HG03135 (cell line): ENCODE measurements around the gene TRPV4.

Experiments
- ATAC-seq: cut with Tn5 transposase; IDR thresholded peaks from one replicate; pipeline ENCODE4 v1.9.1; 2021; ENCODE audit warnings: mild to moderate bottlenecking, moderate library complexity; ENCODE audit not compliant: unreplicated experiment

The TRPV4 gene

GRCh38 chr12:109764776-109765445 is 68.3 kb downstream of the TRPV4 start:
- no peak for ATAC-seq

DNA sequence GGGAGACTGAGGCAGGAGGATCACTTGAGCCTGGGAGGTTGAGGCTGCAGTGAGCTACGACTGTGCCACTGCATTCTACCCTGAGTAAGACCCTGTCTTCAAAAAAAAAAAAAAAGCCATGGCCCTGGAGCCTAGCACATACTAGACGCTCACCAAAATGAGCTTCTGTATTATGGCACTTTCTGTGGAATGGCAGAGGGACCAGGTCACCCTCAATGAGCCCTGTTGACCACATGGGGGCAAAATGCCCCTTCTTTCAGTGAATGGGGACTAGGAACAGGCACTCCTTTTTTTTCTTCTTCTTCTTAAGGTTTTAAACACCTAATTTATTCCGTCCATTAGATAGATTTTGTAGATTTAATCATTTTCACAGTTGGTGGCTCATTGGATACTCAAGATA is 69.1 kb downstream of the TRPV4 start:
- ATAC-seq = no peak

- no peak for ATAC-seq
Observed at GRCh38 chr12:109763201-109763841, 69.9 kb downstream of the TRPV4 start.

DNA sequence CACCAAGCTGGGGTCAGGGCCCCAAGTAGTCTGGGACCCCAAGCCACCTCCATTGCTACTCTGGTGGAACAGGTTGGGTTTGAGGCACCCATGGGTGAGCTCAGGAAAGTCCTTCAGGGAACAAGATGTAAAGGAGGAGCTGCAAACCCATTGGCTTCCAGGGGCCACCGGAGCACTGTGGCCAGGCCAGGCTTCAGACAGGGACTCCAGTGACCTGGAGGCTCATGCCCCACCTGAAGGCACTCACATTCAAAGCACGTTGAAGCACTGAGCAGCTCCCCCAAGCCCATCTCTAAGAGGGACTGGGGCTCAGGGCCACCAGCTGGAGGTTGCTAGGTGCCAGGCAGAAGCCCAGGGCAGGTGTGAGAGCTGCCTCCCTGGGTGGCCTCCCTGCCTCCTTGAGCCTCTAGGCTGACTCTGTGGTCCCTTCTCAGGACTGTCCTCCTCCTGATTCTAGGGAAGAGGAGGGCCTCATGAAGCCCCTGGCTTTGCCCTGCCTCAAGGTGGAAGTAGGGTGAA is 70.5 kb downstream of the TRPV4 start:
- ATAC-seq = no peak

- no peak for ATAC-seq
Observed at GRCh38 chr12:109762071-109762672, 71.0 kb downstream of the TRPV4 start.

DNA sequence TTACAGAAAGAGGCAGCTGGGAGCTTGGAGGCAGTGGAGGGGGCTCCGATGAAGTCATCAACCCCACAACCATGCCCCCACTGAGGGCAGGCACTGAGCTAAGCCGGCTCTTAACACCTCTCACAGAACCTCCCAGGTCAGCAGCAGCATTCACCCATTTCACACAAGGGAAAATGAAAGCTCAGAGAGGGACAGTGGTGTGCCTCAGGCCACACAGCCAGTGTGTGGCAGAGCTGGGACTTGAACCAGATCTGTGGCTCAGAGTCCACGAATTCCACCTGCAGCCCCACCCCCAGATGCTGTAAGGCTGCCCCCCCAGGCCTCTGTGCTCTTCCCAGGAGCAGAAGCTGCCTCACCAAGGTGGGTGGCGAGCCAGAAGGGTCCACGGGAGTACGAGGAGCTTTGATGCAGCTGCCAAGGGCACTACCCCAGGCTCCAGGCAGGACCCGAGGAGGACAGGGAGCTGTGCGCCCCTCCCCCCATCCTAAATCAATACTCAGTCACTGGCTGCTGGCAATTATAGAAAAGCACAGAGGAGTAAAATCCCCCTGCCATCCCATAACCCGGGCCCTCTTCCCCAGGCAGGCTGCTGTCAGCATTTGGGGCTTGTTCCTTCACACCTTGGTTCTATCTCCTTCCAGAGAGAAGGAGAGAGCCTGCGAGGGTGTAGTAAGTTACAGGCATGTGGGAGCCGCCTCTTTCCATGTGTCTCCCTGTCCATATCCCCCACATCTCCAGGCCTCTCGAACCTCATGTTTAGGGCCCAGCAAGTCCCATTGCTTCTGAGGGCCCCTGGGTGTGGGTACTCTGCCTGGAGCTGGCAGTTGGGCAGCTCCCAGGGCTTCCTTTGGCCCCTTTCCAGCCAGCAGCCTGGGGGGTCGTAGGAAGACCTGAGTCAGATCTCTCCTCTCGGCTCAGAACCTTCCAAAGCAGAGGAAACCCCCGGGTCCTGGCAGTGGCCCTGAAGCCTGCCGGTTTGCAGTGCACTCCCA is 72.0 kb downstream of the TRPV4 start:
- no peak for ATAC-seq

GRCh38 chr12:109760031-109760929 is 72.9 kb downstream of the TRPV4 start:
- ATAC-seq = no peak

DNA sequence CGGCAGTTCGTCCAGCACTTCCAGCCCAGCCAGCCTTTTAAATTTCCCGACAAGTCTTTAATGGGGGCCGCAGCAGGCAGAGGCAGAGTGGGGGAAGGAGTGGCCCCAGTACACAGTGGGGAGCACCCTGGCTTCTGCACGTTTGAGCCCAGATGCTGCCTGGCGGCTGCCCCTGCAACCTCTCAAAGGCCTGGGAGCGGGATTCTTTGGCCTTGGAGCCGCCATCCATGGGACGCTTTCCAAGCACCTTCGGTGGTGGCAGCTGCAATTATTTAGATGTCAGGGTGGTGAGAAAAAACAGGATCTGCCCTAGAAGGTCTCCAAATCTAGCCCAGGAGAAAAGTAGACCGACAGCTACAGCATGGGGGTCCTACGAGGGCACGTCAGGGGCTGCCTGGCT is 73.6 kb downstream of the TRPV4 start:
- no peak for ATAC-seq

- ATAC-seq = no peak
Observed at GRCh38 chr12:109758426-109759420, 74.5 kb downstream of the TRPV4 start.

DNA sequence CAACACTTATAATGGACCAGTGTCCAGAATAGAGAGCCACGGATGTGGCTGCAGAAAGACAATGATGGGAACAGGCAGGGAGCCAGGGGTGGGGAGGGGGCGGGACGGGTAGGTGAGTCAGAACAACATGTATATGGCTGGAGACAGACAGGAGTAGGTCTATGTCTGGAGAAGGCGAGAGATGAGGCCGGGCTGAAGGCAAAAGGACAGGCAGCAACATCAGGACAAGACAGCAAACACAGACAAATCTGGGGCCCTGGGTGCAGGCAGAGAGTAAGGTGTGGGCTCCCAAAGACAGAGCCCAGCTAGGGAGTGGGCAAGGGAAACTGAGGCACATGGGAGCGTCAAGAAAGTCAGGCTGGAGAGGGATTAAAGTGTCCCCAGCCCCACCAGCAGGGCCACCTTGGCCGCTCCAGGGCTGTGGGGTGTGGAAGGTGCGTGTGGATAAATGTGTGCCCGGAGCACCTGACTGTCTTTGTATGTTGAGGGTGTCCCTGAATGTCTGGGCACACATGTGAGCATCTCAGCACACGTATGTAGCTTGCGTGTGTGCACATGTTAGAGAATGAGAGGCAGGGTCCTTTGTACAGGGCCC is 75.4 kb downstream of the TRPV4 start:
- no peak for ATAC-seq

GRCh38 chr12:109756457-109756856 is 76.7 kb downstream of the TRPV4 start:
- ATAC-seq = no peak

DNA sequence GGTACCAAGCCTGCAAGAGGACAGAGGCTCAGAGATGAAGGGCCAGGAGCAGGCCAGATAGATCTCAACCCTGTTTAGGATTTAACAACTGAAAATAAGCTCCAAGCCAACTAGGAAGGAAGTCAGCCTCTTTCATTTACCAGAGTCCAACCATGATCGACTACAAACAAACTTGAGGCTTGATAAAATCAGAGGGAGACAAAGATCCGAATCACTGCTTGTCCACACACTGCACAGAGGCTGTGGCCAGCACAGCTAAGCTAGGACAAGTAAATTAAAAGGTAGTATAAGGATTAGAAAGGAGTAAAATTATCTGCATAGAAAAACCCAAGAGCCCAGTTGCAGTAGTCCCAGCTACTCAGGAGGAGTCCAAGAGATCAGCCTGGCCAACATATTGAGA is 79.2 kb downstream of the TRPV4 start:
- no peak for ATAC-seq

- ATAC-seq = no peak
Observed at GRCh38 chr12:109753054-109753401, 80.2 kb downstream of the TRPV4 start.

DNA sequence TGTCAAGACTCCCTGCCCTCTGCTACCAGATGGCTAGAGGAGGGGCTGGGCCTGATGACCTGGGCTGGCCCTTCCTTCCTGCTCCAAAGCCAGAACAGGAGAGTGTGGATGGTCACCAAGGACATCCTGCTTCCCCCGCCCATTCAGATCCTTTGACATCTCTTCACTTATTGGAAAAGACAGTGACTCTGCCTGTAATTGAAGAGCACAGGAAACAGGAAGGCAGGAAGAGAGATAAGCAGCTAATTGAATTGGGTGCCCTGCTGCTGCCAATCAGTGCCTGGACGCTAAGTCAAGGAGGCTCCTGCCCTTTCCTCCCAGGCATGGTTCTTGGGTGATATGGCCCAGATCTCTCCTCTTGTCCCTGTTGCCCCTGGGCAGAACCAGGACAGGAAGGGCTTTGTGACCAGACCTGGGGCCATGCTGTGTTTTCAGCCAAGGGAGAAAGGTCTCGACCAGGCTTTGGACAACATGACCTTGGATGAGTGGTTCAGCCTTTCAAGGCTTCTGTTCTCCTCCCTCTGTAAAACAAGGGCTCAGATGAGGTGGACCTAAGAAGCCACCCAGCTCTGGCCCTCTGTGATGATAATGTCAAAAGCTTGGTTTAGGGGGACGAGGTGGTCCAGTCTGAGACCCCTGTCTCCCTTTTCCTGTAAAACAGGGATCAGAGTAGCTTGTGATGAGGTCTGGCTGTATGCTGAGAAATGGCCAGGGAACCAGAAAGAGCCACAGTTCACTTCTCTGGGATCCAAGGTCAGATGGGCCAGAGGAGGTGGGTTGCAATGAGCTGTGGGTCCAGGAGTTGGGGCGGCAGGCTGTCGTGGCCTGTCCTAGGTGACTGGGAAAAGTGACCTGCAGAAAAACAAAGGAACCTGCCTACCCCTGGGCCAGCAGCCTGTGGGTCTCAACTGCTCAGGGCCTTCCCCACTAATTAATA is 80.8 kb downstream of the TRPV4 start:
- no peak for ATAC-seq

DNA sequence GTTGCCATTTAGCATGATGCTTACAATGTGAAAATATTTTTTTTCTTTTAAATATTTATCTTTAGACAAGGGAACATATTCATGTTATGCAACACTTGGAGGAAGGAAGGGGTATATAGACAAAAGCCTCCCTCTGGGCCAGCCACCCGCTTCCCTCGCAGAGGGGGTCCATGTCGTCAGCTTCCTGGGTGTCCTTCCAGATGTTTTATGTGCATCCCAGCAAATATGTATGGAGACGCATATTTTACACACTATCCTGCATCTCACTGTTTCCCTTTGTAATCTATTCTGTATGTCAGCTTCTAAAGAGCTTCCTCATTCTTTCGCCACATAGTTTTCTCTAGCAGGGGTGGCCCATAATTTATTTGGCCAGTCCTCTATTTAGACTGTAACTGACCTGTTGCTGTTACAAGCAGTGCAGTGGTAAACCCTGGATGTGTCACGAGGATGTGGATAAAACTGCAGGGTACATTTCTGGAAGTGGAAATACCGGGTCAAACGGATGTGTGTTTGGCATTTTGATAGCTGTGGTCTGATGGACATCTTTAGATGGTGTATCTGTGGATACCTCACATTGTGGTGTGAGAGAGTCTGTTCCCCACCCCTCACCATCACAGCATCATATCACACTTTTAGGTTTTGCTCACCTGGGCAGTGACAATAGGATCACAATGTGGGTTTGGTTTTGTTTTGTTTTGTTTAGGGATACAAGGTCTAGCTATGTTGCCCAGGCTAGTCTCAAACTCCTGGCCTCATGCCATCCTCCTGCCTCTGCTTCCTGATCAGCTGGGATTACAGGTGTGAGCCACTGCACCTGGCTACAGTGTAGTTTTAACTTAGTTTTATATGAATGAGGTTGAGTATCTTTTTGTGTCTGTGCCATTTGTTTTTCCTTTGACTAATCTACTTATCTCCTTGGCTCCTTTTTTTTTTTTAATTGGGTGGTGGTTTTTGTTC is 87.9 kb downstream of the TRPV4 start:
- no peak for ATAC-seq

DNA sequence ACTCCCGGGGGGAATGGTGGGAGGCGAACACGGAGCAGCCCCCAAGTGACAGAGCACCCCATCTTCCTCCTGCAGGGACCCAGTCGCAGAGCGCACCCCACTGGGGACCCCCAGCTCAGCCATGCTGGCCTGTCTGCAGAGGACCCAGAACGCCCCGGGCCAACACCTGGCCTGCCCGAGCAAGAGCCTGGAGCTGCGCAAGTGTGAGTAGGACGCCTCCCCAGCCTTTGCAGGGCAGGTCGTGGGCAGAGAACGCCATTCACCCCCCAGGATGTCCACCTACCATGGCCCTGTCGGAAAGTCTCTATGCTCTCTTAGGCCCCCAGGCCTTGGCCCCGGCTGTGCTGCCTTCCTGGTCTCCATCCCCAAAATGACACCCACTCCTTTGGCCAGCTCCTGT is 89.2 kb downstream of the TRPV4 start:
- ATAC-seq = no peak
